HepG2 (cell line): ENCODE results near the gene ANKRD65. TPM values are rescaled to one million over a fixed set of nuclear protein-coding genes. Genes with fewer than 3 reads are reported as not detected.

Source experiments
- ATAC-seq: fragments of 200-7000 bp; cut with Tn5 transposase; 3 replicates; pipeline ENCODE4 v1.9.1; 2020; ENCODE audit warnings: mild to moderate bottlenecking, moderate library complexity
- BruUV-seq: library from RNA; stranded (reverse); fragments of 400-500 nt; replicated peaks from 2 replicates; lab custom pipeline; 2021; lab: Mats Ljungman, UMichigan
- CTCF ChIA-PET: fragments of 300-600 bp; formaldehyde crosslinking; extraction: SDS; loops from one replicate; lab custom pipeline; 2021; ENCODE audit warnings: low total read pairs, inconsistent platforms, low intra/inter-chr PET ratio; lab: Yijun Ruan, JAX
- POLR2A ChIA-PET: fragments of 350-600 bp; sonication (Branson Sonifier 250); formaldehyde crosslinking; loops from one replicate; lab custom pipeline; 2020; ENCODE audit warnings: antibody characterized with exemption, inconsistent platforms; lab: Yijun Ruan, JAX
- DNase-seq: peaks from one replicate; pipeline ENCODE4 v3.0.0-alpha.2; 2015; ENCODE audit warnings: low spot score
- FAIRE-seq: peaks from 3 replicates; lab custom pipeline; 2011; peaks lifted over from hg19 to GRCh38; lab: Jason Lieb, UNC
- H2AFZ ChIP-seq: one replicate; pipeline ENCODE4 v1.6.1; 2011; ENCODE audit warnings: low read length, inconsistent platforms
- H3K27ac ChIP-seq: fragments of 300-600 bp; 3 replicates; pipeline ENCODE4 v1.8.0; 2011; ENCODE audit warnings: mixed run types, mild to moderate bottlenecking, mixed read lengths, low read length, inconsistent platforms; ENCODE audit not compliant: insufficient read depth; ENCODE audit errors: extremely low read length
- H3K27me3 ChIP-seq, 2 experiments: fragments of 200-600 bp in 1 of 2; 2 replicates in 1 of 2; 3 replicates in 1 of 2; pipeline versions ENCODE4 v1.6.0 to v1.8.0; 2011; ENCODE audit warnings: low read length in 2 of 2, mild to moderate bottlenecking in 2 of 2, moderate library complexity in 2 of 2, inconsistent platforms in 1 of 2; ENCODE audit not compliant: insufficient read depth in 2 of 2, control insufficient read depth in 1 of 2
- H3K36me3 ChIP-seq, 2 experiments: fragments of 200-600 bp in 1 of 2; replicated peaks in 1 of 2; 2 replicates in 1 of 2; 3 replicates in 1 of 2; pipeline versions ENCODE4 v1.5.1 to v1.8.0; 2011; ENCODE audit warnings: low read length in 2 of 2, inconsistent platforms in 1 of 2; ENCODE audit not compliant: insufficient read depth in 2 of 2, control insufficient read depth in 1 of 2
- H3K4me1 ChIP-seq: 2 replicates; pipeline ENCODE4 v1.5.1; 2012; ENCODE audit warnings: low read length, inconsistent platforms; ENCODE audit not compliant: insufficient read depth
- H3K4me2 ChIP-seq: 2 replicates; pipeline ENCODE4 v1.6.0; 2011; ENCODE audit warnings: low read depth, low read length, inconsistent platforms
- H3K4me3 ChIP-seq, 3 experiments: fragments of 200-600 bp in 1 of 3; sonication (generic), shearing (Covaris generic) in 1 of 3; replicated peaks in 1 of 3; 2 replicates each; pipeline ENCODE4 v1.5.1; 2011 to 2016; ENCODE audit warnings: low read length in 3 of 3, inconsistent platforms in 2 of 3, low read depth in 2 of 3, mild to moderate bottlenecking in 2 of 3, control low read depth in 1 of 3, mixed read lengths in 1 of 3; ENCODE audit not compliant: insufficient read depth in 1 of 3
- H3K79me2 ChIP-seq: one replicate; pipeline ENCODE4 v1.6.1; 2011; ENCODE audit warnings: low read length, inconsistent platforms; ENCODE audit not compliant: insufficient read depth
- H3K9ac ChIP-seq: 2 replicates; pipeline ENCODE4 v1.6.0; 2011; ENCODE audit warnings: mild to moderate bottlenecking, low read depth, low read length, inconsistent platforms; ENCODE audit not compliant: insufficient read depth
- H3K9me3 ChIP-seq: 2 replicates; pipeline ENCODE4 v1.5.1; 2012; ENCODE audit warnings: mild to moderate bottlenecking, low read length
- H4K20me1 ChIP-seq: 2 replicates; pipeline ENCODE4 v1.6.0; 2011; ENCODE audit warnings: inconsistent platforms, mild to moderate bottlenecking, low read length, moderate library complexity; ENCODE audit not compliant: insufficient read depth
- AGO1 ChIP-seq: fragments of 200-400 bp; formaldehyde crosslinking; IDR thresholded peaks from 2 replicates; pipeline ENCODE4 v1.6.1; 2017; ENCODE audit warnings: mild to moderate bottlenecking, low read depth, low read length, moderate library complexity; ENCODE audit not compliant: poor library complexity, severe bottlenecking
- NR3C1 ChIP-seq: sonication (generic); formaldehyde crosslinking; IDR thresholded peaks from 2 replicates; pipeline ENCODE4 v1.4.0; 2020; ENCODE audit warnings: missing genetic modification reagents
- RBFOX2 ChIP-seq: fragments of 200-400 bp; formaldehyde crosslinking; IDR thresholded peaks from 2 replicates; pipeline ENCODE4 v1.6.1; 2017; ENCODE audit warnings: low read depth, mild to moderate bottlenecking, low read length
- RBM39 ChIP-seq: fragments of 200-400 bp; formaldehyde crosslinking; IDR thresholded peaks from one replicate; pipeline ENCODE4 v1.6.1; 2018; ENCODE audit warnings: antibody characterized with exemption, mild to moderate bottlenecking, low read depth, low read length; ENCODE audit not compliant: poor library complexity, severe bottlenecking
- ZBTB38 ChIP-seq: sonication (generic); formaldehyde crosslinking; IDR thresholded peaks from 2 replicates; pipeline ENCODE4 v1.5.1; 2020; ENCODE audit warnings: mild to moderate bottlenecking, missing genetic modification reagents
- ZFY ChIP-seq: sonication (generic); formaldehyde crosslinking; IDR thresholded peaks from 2 replicates; pipeline ENCODE4 v1.4.0; 2020; ENCODE audit warnings: missing genetic modification reagents
- ZNF329 ChIP-seq: sonication (generic); formaldehyde crosslinking; IDR thresholded peaks from 2 replicates; pipeline ENCODE4 v1.9.0; 2021; ENCODE audit warnings: low read depth, mild to moderate bottlenecking, missing genetic modification reagents
- ZNF543 ChIP-seq: sonication (generic); formaldehyde crosslinking; IDR thresholded peaks from 2 replicates; pipeline ENCODE4 v1.4.0; 2020; ENCODE audit warnings: mild to moderate bottlenecking, missing genetic modification reagents
- WGBS: methylation state at CpG from one replicate; pipeline ENCODE4 v1.1.6; 2017; ENCODE audit warnings: low lambda C conversion rate; 5-methylcytosine and 5-hydroxymethylcytosine counted together
- in situ Hi-C: cut with HindIII; loops from 2 replicates; pipeline ENCODE4 v1.10.0; 2017; ENCODE audit warnings: low pct_unique_long_range_greater_than_20kb; ENCODE audit not compliant: extremely low pct_ligation_motif_present
- intact Hi-C: fragments of 100-400 bp; cut with micrococcal nuclease; formaldehyde crosslinking; loops from one replicate; pipeline ENCODE4 v1.10.0; 2022; ENCODE audit not compliant: unreplicated experiment
- polyA plus RNA-seq, 8 experiments: library from polyadenylated mRNA; depleted of rRNA in 3 of 8; stranded (reverse) in 7 of 8; unstranded in 1 of 8; fragments of >200 nt; fragmentation: Illumina TruSeq in 4 of 8; extraction: Trizol in 4 of 8; gene quantifications; 2 replicates each; pipeline versions ENCODE4 v1.2.1 to v1.2.3, GENCODE V29; 2011 to 2016; ENCODE audit warnings: low read depth in 4 of 8, missing spikeins in 1 of 8, mixed read lengths in 1 of 8; ENCODE audit not compliant: insufficient read depth in 1 of 8
- total RNA-seq, 5 experiments: library from RNA; depleted of rRNA; stranded (reverse); fragments of >200 nt; fragmentation: Illumina TruSeq; extraction: Trizol; gene quantifications; 2 replicates each; pipeline ENCODE4 v1.2.3, GENCODE V29; 2016; ENCODE audit warnings: low read depth in 1 of 5
- TF ChIP-seq, protein P1 (sequence below): sonication (generic); formaldehyde crosslinking; IDR thresholded peaks from 2 replicates; pipeline ENCODE4 v1.5.1; 2020; ENCODE audit warnings: mild to moderate bottlenecking, missing genetic modification reagents
- TF ChIP-seq, protein P2 (sequence below): sonication (generic); formaldehyde crosslinking; IDR thresholded peaks from 2 replicates; pipeline ENCODE4 v1.4.0; 2020; ENCODE audit warnings: mild to moderate bottlenecking, missing genetic modification reagents
- TF ChIP-seq, protein P3 (sequence below): sonication (generic); formaldehyde crosslinking; IDR thresholded peaks from 2 replicates; pipeline ENCODE4 v1.4.0; 2020; ENCODE audit warnings: missing genetic modification reagents, borderline replicate concordance
- TF ChIP-seq, protein P4 (sequence below): sonication (generic); formaldehyde crosslinking; IDR thresholded peaks from 2 replicates; pipeline ENCODE4 v1.5.0; 2020; ENCODE audit warnings: mild to moderate bottlenecking, missing genetic modification reagents

ANKRD65 gene
- total and polyA plus RNA-seq, 2 of the 13 experiments (the other 11 are each of a cell fraction or from before 2014, with no cell fraction given), result 12.1 to 30.1 TPM

DNA sequence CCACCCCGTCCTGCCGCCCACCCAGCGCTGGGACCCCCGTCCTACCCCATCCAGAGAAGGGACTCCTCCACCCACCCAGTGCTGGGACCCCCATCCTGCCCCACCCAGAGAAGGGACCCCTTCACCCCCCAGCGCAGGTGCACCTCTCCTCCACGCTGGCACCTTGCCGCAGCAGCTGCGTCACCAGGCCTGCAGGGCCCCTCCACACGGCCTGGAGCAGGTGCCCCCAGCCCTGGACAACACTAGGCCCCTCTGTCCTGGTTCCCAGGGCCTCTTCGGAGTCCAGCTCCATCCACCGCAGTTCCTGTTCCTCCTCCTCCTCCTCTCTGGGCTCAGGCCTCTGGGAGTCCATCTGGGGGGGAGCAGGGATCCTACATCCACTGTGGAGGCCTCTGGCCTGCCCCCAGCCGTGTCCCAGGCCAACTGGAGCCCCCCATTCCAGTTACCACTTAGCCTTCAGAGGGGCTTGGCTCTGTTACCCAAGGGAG is 378 bp downstream of the ANKRD65 start:
- H3K9me3 ChIP-seq, result no peaks in the 10 kb centered on the region
- H3K4me3 ChIP-seq, result peak overlapping the region; percentile 64 to 74 (median 70)
- no TSS peak for BruUV-seq
- H3K9ac ChIP-seq, result peak overlapping the region; percentile 79
- intact Hi-C loops (no loop called here), in situ Hi-C loops (no loop called here)
- H2AFZ ChIP-seq, result no peak overlapping the region
- peak; percentile 33 for ATAC-seq
- no peak for DNase-seq
- H3K4me1 ChIP-seq, result peaks cover 68% of the 10 kb centered on the region
- no peaks in the 10 kb centered on the region for H3K36me3 ChIP-seq
- no peak for FAIRE-seq
- 12% methylated on average over 5 of the region's 12 CpGs for WGBS
- H3K27ac ChIP-seq, result peak overlapping the region; percentile 85
- H3K79me2 ChIP-seq, result peaks cover 12% of the 10 kb centered on the region
- POLR2A ChIA-PET, result interaction anchor here (0.8 to 3.5 kb wide), 12 partner anchors 9 to 114 kb away, joined by 3 to 126 read pairs (median 9); partner anchors contain the start of genes ATAD3A, AURKAIP1, CCNL2 and MRPL20
- no peaks in the 10 kb centered on the region for H4K20me1 ChIP-seq
- H3K27me3 ChIP-seq, result no peaks in the 10 kb centered on the region; a peak in 1 of 5 replicates
- peak overlapping the region; percentile 97 for H3K4me2 ChIP-seq
- CTCF ChIA-PET, result no interaction called here
- TF ChIP-seq, protein P1, sequence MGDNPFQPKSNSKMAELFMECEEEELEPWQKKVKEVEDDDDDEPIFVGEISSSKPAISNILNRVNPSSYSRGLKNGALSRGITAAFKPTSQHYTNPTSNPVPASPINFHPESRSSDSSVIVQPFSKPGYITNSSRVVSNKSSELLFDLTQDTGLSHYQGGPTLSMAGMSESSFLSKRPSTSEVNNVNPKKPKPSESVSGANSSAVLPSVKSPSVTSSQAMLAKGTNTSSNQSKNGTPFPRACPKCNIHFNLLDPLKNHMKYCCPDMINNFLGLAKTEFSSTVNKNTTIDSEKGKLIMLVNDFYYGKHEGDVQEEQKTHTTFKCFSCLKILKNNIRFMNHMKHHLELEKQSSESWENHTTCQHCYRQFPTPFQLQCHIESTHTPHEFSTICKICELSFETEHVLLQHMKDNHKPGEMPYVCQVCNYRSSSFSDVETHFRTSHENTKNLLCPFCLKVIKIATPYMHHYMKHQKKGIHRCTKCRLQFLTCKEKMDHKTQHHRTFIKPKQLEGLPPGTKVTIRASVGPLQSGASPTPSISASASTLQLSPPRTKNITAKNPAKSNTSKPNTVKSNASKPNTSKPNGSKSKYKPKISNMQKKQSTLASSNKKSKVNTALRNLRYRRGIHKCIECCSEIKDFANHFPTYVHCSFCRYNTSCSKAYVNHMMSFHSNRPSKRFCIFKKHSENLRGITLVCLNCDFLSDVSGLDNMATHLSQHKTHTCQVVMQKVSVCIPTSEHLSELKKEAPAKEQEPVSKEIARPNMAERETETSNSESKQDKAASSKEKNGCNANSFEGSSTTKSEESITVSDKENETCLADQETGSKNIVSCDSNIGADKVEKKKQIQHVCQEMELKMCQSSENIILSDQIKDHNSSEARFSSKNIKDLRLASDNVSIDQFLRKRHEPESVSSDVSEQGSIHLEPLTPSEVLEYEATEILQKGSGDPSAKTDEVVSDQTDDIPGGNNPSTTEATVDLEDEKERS, result no peak
- TF ChIP-seq ZFY (CRISPR knock-in tag) (peak; percentile 4; the same call in 1 of the 2 replicates), ZNF329 (CRISPR knock-in tag) (0 out of 2 replicates have a peak, but pooled peaks have one; percentile 29), NR3C1 (no peak), ZNF543 (0 out of 2 replicates have a peak, but pooled peaks have one; percentile 53), AGO1 (peak; percentile 18), RBFOX2 (0 out of 2 replicates have a peak, but pooled peaks have one; percentile 1), ZBTB38 (CRISPR knock-in tag) (0 out of 2 replicates have a peak, but pooled peaks have one; percentile 3), RBM39 (peak; percentile 34)
- TF ChIP-seq, protein P2, sequence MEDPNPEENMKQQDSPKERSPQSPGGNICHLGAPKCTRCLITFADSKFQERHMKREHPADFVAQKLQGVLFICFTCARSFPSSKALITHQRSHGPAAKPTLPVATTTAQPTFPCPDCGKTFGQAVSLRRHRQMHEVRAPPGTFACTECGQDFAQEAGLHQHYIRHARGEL (CRISPR knock-in tag), result no peak
- TF ChIP-seq, protein P3, sequence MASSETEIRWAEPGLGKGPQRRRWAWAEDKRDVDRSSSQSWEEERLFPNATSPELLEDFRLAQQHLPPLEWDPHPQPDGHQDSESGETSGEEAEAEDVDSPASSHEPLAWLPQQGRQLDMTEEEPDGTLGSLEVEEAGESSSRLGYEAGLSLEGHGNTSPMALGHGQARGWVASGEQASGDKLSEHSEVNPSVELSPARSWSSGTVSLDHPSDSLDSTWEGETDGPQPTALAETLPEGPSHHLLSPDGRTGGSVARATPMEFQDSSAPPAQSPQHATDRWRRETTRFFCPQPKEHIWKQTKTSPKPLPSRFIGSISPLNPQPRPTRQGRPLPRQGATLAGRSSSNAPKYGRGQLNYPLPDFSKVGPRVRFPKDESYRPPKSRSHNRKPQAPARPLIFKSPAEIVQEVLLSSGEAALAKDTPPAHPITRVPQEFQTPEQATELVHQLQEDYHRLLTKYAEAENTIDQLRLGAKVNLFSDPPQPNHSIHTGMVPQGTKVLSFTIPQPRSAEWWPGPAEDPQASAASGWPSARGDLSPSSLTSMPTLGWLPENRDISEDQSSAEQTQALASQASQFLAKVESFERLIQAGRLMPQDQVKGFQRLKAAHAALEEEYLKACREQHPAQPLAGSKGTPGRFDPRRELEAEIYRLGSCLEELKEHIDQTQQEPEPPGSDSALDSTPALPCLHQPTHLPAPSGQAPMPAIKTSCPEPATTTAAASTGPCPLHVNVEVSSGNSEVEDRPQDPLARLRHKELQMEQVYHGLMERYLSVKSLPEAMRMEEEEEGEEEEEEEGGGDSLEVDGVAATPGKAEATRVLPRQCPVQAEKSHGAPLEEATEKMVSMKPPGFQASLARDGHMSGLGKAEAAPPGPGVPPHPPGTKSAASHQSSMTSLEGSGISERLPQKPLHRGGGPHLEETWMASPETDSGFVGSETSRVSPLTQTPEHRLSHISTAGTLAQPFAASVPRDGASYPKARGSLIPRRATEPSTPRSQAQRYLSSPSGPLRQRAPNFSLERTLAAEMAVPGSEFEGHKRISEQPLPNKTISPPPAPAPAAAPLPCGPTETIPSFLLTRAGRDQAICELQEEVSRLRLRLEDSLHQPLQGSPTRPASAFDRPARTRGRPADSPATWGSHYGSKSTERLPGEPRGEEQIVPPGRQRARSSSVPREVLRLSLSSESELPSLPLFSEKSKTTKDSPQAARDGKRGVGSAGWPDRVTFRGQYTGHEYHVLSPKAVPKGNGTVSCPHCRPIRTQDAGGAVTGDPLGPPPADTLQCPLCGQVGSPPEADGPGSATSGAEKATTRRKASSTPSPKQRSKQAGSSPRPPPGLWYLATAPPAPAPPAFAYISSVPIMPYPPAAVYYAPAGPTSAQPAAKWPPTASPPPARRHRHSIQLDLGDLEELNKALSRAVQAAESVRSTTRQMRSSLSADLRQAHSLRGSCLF (CRISPR knock-in tag), result no peak
- TF ChIP-seq, protein P4, sequence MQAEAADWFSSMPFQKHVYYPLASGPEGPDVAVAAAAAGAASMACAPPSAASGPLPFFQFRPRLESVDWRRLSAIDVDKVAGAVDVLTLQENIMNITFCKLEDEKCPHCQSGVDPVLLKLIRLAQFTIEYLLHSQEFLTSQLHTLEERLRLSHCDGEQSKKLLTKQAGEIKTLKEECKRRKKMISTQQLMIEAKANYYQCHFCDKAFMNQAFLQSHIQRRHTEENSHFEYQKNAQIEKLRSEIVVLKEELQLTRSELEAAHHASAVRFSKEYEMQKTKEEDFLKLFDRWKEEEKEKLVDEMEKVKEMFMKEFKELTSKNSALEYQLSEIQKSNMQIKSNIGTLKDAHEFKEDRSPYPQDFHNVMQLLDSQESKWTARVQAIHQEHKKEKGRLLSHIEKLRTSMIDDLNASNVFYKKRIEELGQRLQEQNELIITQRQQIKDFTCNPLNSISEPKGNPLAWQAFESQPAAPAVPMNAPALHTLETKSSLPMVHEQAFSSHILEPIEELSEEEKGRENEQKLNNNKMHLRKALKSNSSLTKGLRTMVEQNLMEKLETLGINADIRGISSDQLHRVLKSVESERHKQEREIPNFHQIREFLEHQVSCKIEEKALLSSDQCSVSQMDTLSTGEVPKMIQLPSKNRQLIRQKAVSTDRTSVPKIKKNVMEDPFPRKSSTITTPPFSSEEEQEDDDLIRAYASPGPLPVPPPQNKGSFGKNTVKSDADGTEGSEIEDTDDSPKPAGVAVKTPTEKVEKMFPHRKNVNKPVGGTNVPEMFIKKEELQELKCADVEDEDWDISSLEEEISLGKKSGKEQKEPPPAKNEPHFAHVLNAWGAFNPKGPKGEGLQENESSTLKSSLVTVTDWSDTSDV (CRISPR knock-in tag), result 0 out of 2 replicates have a peak, but pooled peaks have one; percentile 55
